Astrocyte of the cerebellum (primary cell): ENCODE data around the gene C2CD4A.

Experiments
- DNase-seq: peaks from one replicate; pipeline ENCODE4 v3.0.0-alpha.2; 2011; ENCODE audit warnings: low read depth
- H3K4me3 ChIP-seq: 2 replicates; pipeline ENCODE4 v1.5.1; 2011; ENCODE audit warnings: mild to moderate bottlenecking, low read depth, low read length, moderate library complexity
- in situ Hi-C: cut with HindIII; loops from 2 replicates; pipeline ENCODE4 v1.10.0; 2017; ENCODE audit warnings: low sequenced_read_pairs
- TF ChIP-seq, protein P1 (sequence below): IDR thresholded peaks from 2 replicates; pipeline ENCODE4 v1.5.1; 2012; ENCODE audit warnings: low read length, low read depth, moderate library complexity, mild to moderate bottlenecking; ENCODE audit errors: missing control alignments

Gene C2CD4A

DNA sequence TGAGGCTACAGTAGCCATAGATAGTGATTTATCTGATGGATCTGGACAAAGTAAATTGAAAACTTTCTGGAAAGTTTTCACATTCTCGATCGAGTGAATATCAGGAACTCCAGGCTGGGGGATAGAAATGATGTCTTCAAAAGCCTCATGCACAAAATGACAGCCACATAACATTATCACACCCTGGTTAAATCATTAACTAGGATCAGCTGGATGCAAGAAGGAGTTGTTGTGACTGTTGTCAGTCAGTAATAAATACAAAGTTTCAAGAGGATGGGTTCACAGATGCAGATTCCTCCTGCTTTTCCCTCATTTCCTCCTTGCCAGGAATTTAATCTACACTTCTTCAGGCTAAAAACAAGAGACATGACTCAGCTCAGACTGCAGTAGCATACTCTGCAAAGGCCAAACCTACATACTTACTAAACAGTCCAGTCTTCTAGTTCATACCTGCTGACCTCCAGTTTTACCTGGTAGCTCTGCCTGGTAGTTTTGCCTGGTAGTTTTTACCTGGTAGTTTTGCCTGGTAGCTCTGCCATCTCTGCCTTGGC is 40.9 kb downstream of the C2CD4A start:
- in situ Hi-C loops = no loop called here
- TF ChIP-seq, protein P1, sequence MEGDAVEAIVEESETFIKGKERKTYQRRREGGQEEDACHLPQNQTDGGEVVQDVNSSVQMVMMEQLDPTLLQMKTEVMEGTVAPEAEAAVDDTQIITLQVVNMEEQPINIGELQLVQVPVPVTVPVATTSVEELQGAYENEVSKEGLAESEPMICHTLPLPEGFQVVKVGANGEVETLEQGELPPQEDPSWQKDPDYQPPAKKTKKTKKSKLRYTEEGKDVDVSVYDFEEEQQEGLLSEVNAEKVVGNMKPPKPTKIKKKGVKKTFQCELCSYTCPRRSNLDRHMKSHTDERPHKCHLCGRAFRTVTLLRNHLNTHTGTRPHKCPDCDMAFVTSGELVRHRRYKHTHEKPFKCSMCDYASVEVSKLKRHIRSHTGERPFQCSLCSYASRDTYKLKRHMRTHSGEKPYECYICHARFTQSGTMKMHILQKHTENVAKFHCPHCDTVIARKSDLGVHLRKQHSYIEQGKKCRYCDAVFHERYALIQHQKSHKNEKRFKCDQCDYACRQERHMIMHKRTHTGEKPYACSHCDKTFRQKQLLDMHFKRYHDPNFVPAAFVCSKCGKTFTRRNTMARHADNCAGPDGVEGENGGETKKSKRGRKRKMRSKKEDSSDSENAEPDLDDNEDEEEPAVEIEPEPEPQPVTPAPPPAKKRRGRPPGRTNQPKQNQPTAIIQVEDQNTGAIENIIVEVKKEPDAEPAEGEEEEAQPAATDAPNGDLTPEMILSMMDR = no peak
- no peak for DNase-seq
- no peak overlapping the region for H3K4me3 ChIP-seq

DNA sequence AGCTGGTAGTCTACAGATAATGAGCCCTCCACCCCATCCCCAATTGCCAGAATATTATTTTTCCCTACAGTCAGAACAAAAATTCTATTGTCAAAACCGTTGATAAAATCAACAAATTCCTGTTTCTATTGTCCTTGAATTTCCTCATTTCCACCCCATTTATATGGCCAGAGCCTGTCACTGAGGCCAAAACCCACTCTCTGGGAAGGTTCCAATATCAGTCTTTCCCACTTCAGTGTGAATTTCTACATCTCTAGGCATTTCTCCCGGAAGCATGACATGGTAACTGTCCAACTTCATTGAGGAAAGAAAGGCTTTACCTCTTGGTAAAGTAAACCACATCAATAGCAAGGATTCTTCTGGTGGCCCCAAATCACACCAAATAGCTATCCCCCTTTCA is 41.6 kb downstream of the C2CD4A start:
- TF ChIP-seq, protein P1 = no peak
- in situ Hi-C loops = no loop called here
- no peak overlapping the region for H3K4me3 ChIP-seq
- DNase-seq = no peak

DNA sequence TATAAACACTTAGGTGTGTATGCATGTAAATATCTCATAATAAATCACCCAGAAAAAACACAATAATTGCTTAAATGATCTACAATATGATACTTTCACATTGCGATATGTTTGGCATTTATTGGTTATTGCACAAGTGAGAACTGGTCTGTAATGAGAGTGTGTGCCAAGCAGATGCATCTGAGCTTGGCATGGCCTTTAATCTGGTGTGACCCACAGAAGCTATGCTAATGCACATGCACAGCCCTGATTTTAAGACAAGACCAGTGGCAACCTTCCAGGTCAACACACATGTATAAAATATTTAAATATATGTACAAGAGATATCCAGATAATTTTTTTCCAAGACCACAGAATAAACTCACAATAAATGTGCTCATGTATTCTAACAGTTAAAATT is 42.7 kb downstream of the C2CD4A start:
- TF ChIP-seq, protein P1 = no peak
- in situ Hi-C loops = no loop called here
- no peak for DNase-seq
- no peak overlapping the region for H3K4me3 ChIP-seq

DNA sequence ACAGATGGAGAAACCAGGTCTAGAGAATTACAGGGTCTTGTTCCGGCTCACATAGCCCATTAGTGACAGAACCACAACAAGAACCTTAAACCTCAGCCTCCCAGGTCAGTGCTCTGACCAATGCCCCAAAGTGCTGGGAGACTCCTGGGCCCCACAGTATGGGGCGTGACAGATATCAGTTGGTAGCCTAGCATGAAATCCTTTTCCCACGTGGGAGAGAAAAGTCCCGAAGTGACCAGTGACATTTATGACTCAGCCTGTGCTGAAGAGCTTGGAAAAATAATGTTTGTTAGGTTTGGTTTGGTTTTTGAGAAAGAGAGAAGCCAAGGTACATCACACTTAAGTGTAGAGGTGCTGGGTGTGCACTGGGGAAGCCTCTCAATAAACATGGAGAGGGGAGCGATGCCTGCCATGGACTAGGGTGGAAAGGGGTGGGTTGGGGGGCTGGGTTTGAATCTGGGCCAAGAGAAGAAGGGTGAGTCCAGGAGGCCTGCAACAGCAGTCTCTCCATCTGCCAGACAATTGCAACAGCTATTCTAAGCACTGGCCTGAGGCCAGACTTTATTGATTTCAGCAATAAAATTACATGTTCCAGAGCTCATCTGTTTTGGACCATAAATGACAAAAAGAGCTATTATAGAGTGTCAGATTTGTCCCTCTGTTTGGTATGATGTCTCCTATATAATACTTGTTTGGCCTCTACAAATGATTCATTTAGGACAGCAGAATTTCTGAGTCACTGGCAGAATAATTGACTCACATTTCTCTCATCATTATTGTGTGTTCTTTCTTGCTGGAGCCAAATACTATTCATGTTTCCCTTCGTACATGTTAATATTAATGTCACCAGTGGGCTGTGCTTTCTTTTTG is 43.4 kb downstream of the C2CD4A start:
- no peak overlapping the region for H3K4me3 ChIP-seq
- DNase-seq = no peak
- TF ChIP-seq, protein P1 = no peak
- in situ Hi-C loops = no loop called here

DNA sequence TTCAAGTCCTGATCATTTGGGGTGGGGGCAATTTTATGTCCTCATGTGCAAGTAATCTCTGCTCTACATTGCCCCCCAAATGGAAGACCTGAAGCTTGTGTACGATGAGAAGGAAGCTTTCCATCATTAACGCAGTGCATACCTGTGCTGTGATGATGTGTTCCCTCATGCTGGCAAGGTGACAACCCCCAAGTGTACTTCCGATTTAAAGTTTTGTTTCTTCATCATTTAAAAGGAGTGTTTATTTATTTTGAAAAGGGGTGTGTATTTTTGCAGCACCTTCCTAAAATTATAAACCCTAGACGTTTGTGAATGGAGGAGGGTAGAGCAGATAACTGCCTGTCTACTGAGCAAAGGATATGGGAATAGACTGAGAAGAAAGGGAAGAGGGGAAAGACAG is 45.3 kb downstream of the C2CD4A start:
- H3K4me3 ChIP-seq = no peak overlapping the region
- in situ Hi-C loops = no loop called here
- TF ChIP-seq, protein P1 = no peak
- DNase-seq = no peak

DNA sequence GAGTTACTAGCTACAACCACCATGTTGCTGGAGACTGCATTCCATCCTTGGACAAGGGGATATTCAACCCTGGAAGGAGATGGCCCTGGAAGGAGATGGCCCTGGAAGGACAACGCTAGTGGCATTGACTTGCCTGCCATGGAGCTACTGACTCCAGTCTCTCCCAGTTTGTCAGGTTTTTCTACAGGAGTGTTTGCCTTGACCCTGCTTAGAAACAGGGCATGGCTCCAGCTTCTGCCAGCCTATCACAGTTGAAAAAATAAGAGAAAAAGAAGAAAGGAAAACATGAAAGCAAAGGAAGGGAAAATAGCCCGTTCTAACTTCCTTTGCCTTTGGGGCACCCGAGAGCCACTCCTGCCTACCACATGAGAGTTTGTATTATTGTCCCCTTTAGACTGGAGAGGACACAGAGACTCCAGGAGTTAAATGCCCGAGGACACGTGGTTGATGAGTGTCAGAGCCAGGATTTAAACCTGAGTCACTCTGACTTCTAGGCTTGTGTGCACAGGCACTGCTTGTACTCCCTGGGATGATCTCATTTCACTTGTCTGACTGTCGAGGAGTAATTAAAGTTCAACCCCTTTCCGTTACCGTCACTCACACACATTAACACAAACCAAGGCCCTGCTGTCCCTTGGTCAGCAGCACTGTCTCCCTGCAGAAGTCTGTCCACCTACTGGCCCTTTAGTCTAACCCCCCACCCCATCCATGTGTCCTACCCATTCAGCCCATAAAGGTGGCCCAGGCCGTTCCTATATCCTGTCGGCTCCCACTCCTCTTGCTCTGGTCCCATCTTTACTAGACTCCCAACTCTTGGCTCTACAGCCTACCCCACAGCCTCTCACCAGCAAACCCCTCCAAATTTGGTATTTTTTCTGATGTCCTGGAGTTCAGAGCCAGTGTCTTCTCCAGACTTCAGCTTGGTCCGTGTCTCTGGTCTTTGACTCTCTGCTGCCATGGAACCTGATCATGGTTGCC is 46.1 kb downstream of the C2CD4A start:
- in situ Hi-C loops = no loop called here
- peak; percentile 9 for DNase-seq
- H3K4me3 ChIP-seq = no peak overlapping the region
- TF ChIP-seq, protein P1 = no peak
